Hematopoietic multipotent progenitor cell treated with erythropoietin and hydrocortisone succinate and interleukin-3 and kit ligand, for 17 days (in vitro differentiated cells): Measurements from ENCODE around the gene TMC7.

Experiments used
- DNase-seq: peaks from one replicate; pipeline ENCODE4 v3.0.0-alpha.2; 2015; ENCODE audit warnings: low spot score

The TMC7 gene

GRCh38 chr16:19089410-19089955 lies 105.7 kb downstream of the TMC7 start:
- DNase-seq = no peak

- no peak for DNase-seq
Observed at GRCh38 chr16:19090916-19091315, 107.2 kb downstream of the TMC7 start.

- DNase-seq = no peak
Observed at GRCh38 chr16:19092653-19093410, 109.1 kb downstream of the TMC7 start.

GRCh38 chr16:19093631-19094541 lies 110.2 kb downstream of the TMC7 start:
- no peak for DNase-seq

- no peak for DNase-seq
Observed at GRCh38 chr16:19094542-19095365, 111.0 kb downstream of the TMC7 start.

GRCh38 chr16:19095654-19096053 lies 111.9 kb downstream of the TMC7 start:
- no peak for DNase-seq

GRCh38 chr16:19098173-19098572 lies 114.4 kb downstream of the TMC7 start:
- DNase-seq = no peak

- DNase-seq = no peak
Observed at GRCh38 chr16:19102187-19102872, 118.6 kb downstream of the TMC7 start.

GRCh38 chr16:19104607-19105006 lies 120.9 kb downstream of the TMC7 start:
- DNase-seq = no peak

- no peak for DNase-seq
Observed at GRCh38 chr16:19105131-19105530, 121.4 kb downstream of the TMC7 start.

- DNase-seq = no peak
Observed at GRCh38 chr16:19105891-19106624, 122.3 kb downstream of the TMC7 start.

- DNase-seq = no peak
Observed at GRCh38 chr16:19106625-19107020, 122.9 kb downstream of the TMC7 start.

- no peak for DNase-seq
Observed at GRCh38 chr16:19108409-19109287, 124.9 kb downstream of the TMC7 start.

- DNase-seq = no peak
Observed at GRCh38 chr16:19109288-19109664, 125.5 kb downstream of the TMC7 start.

GRCh38 chr16:19110537-19111360 lies 127.0 kb downstream of the TMC7 start:
- DNase-seq = no peak

GRCh38 chr16:19112099-19112407 lies 128.3 kb downstream of the TMC7 start:
- no peak for DNase-seq
